GM12801 (cell line): Measurements from ENCODE around the gene PSEN1.

ENCODE experiments used
- CTCF ChIP-seq: IDR thresholded peaks from one replicate; pipeline ENCODE4 v1.5.1; 2011; ENCODE audit warnings: control low read depth; ENCODE audit not compliant: insufficient read length; ENCODE audit errors: extremely low read depth

Gene PSEN1

GRCh38 chr14:73116079-73116665 lies 20.1 kb upstream of the PSEN1 start:
- TF ChIP-seq CTCF, result no peak

GRCh38 chr14:73124180-73124894 lies 12.0 kb upstream of the PSEN1 start:
- no peak for TF ChIP-seq CTCF

GRCh38 chr14:73125169-73125588 lies 11.1 kb upstream of the PSEN1 start:
- TF ChIP-seq CTCF, result no peak

- TF ChIP-seq CTCF, result no peak
Observed at GRCh38 chr14:73125746-73126145, 10.6 kb upstream of the PSEN1 start.

DNA sequence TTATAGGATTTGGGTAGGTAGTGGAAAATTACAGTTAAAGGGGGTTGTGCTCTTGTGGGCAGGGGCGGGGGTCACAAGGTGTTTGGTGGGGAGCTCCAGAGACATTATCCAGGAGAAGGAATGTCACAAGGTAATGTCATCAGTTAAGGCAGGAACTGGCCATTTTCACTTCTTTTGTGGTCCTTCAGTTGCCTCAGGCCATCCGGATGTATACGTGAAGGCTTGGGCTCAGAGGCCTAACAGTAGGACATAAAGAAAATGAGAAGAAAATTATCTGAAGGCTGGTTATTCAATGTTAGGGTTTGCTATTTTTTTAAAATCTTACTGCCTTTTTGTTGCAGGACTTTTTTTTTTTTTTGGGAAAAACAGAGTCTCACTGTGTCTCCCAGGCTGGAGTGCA lies 2.5 kb upstream of the PSEN1 start:
- no peak for TF ChIP-seq CTCF

DNA sequence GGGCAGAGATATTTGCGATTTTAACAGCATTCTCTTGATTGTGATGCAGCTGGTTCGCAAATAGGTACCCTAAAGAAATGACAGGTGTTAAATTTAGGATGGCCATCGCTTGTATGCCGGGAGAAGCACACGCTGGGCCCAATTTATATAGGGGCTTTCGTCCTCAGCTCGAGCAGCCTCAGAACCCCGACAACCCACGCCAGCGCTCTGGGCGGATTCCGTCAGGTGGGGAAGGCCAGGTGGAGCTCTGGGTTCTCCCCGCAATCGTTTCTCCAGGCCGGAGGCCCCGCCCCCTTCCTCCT lies 271 bp upstream of the PSEN1 start:
- no peak for TF ChIP-seq CTCF

DNA sequence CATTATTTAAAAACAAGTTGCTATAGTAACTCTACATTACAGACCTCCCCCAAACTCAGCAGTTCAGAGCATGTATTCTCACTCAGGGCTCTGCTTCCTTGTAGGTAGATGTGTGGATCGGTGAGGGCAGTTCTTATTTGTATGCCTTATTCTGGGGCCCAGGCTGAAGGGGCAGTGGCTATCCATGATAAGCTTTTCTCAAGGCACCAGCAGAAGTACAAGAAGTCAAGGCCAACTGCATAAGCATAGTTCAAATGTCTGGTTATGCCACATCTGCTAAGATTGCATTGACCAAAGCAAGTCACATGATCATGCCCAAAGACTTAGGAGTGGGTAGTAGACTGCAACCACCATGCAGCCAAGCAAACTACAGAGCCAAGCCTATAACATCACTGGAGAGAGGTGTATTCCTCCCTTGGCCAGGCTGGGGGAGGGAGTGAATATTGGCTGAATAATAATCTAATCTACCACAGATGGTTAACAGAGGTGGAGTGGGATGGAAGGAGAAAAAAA lies 4.6 kb downstream of the PSEN1 start:
- TF ChIP-seq CTCF, result no peak
